PC-3 (cell line): ENCODE results near the gene SYT1. TPM values are rescaled to one million over a fixed set of nuclear protein-coding genes. Genes with fewer than 3 reads are reported as not detected.
A peak's percentile ranks its signal among the peaks of the same experiment; 100 is the strongest.

Source experiments
- ATAC-seq: fragments of 200-7000 bp; cut with Tn5 transposase; 2 replicates; pipeline ENCODE4 v1.9.1; 2020; ENCODE audit warnings: mild to moderate bottlenecking, moderate library complexity
- BruUV-seq: library from RNA; stranded (reverse); fragments of 400-500 nt; replicated peaks from 2 replicates; lab custom pipeline; 2021; lab: Mats Ljungman, UMichigan
- CTCF ChIA-PET: fragments of 300-600 bp; sonication (Branson Sonifier 250); formaldehyde crosslinking; loops from one replicate; lab custom pipeline; 2022; ENCODE audit warnings: antibody characterized with exemption; lab: Charles Lee
- POLR2A ChIA-PET: fragments of 300-600 bp; sonication (Branson Sonifier 250); formaldehyde crosslinking; loops from one replicate; lab custom pipeline; 2022; ENCODE audit warnings: antibody characterized with exemption; ENCODE audit not compliant: unreplicated experiment; lab: Charles Lee
- DNase-seq: peaks from one replicate; pipeline ENCODE4 v3.0.0-alpha.2; 2015
- H2AFZ ChIP-seq: fragments of 300-600 bp; sonication (generic); 2 replicates; pipeline ENCODE4 v1.6.0; 2016; ENCODE audit warnings: antibody characterized with exemption, low read length
- H3F3A ChIP-seq: fragments of 300-600 bp; sonication (generic); one replicate; pipeline ENCODE4 v1.6.0; 2017; ENCODE audit warnings: antibody characterized with exemption, low read length, control low read depth, mild to moderate bottlenecking; ENCODE audit not compliant: unreplicated experiment
- H3K27ac ChIP-seq: fragments of 300-600 bp; sonication (generic); 2 replicates; pipeline ENCODE4 v1.5.1; 2016; ENCODE audit warnings: mild to moderate bottlenecking, low read length
- H3K27me3 ChIP-seq: fragments of 300-600 bp; sonication (generic); 2 replicates; pipeline ENCODE4 v1.6.1; 2016; ENCODE audit warnings: low read length, mixed read lengths
- H3K36me3 ChIP-seq: fragments of 300-600 bp; sonication (generic); 2 replicates; pipeline ENCODE4 v1.6.1; 2016; ENCODE audit warnings: low read depth, mixed run types, low read length, mixed read lengths
- H3K4me1 ChIP-seq: fragments of 300-600 bp; sonication (generic); 2 replicates; pipeline ENCODE4 v1.5.1; 2016; ENCODE audit warnings: low read length; ENCODE audit not compliant: insufficient read depth
- H3K4me2 ChIP-seq: fragments of 300-600 bp; sonication (generic); 2 replicates; pipeline ENCODE4 v1.6.0; 2016; ENCODE audit warnings: low read length
- H3K4me3 ChIP-seq: fragments of 300-600 bp; sonication (generic); 2 replicates; pipeline ENCODE4 v1.5.1; 2016; ENCODE audit warnings: mild to moderate bottlenecking, low read length, mixed read lengths
- H3K79me2 ChIP-seq: fragments of 300-600 bp; sonication (generic); 2 replicates; pipeline ENCODE4 v1.6.1; 2017; ENCODE audit warnings: low read length, mixed read lengths
- H3K9ac ChIP-seq: fragments of 300-600 bp; sonication (generic); 2 replicates; pipeline ENCODE4 v1.6.0; 2016; ENCODE audit warnings: mild to moderate bottlenecking, low read length
- H3K9me2 ChIP-seq: fragments of 300-600 bp; sonication (generic); replicated peaks from 2 replicates; pipeline ENCODE4 v1.6.1; 2016; ENCODE audit warnings: mixed run types, low read length, mixed read lengths
- H3K9me3 ChIP-seq: fragments of 300-600 bp; sonication (generic); 2 replicates; pipeline ENCODE4 v1.6.1; 2016; ENCODE audit warnings: low read length, mixed read lengths
- H4K20me1 ChIP-seq: fragments of 300-600 bp; sonication (generic); 2 replicates; pipeline ENCODE4 v1.6.1; 2016; ENCODE audit warnings: low read length, mixed read lengths
- EZH2 ChIP-seq: fragments of 300-600 bp; sonication (generic); IDR thresholded peaks from one replicate; pipeline ENCODE4 v1.6.1; 2017; ENCODE audit warnings: antibody characterized with exemption, mild to moderate bottlenecking, low read length; ENCODE audit not compliant: unreplicated experiment
- EZH2phosphoT487 ChIP-seq: fragments of 300-600 bp; sonication (generic); IDR thresholded peaks from 2 replicates; pipeline ENCODE4 v1.6.1; 2018; ENCODE audit warnings: mild to moderate bottlenecking, antibody characterized with exemption, low read length, borderline replicate concordance
- intact Hi-C: fragments of 100-400 bp; cut with micrococcal nuclease; formaldehyde crosslinking; loops from 2 replicates; pipeline ENCODE4 v1.9.0; 2023
- total RNA-seq: library from RNA; depleted of rRNA; stranded (reverse); fragments of >200 nt; gene quantifications from 2 replicates; pipeline ENCODE4 v1.2.3, GENCODE V29; 2014
- TF ChIP-seq, protein P1 (sequence below): fragments of 300-600 bp; sonication (generic); conservative IDR thresholded peaks from 2 replicates; pipeline ENCODE4 v1.5.1; 2017; ENCODE audit warnings: antibody characterized with exemption, low read depth, mild to moderate bottlenecking, low read length

Gene SYT1
- total RNA-seq, 1 experiment from 2014 or later, result 0.51 TPM

DNA sequence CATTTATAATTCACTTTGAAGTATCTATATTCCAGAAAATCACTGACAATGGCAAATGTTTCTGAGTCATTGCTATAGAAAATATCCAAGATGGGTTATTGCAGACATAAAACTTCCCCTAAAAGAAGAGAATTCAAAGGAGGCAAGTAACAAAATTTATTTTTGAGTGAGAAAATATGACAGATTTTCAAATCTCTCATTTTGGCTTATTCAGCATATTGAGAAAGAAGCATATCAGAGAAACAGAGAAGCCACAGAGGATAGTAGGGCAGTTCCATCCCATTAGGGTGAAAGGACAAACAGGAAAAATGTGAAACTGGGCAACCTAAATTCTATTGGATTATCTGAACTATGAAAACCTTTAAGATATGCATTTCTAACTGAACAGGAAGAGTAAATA lies 85.0 kb downstream of the SYT1 start:
- Histone ChIP-seq H4K20me1 (no peaks in the 10 kb centered on the region), H3K9me2 (no peaks in the 10 kb centered on the region), H3K27ac (no peak overlapping the region), H2AFZ (no peak overlapping the region), H3K4me3 (no peak overlapping the region), H3F3A (no peaks in the 10 kb centered on the region), H3K27me3 (no peaks in the 10 kb centered on the region), H3K4me2 (no peak overlapping the region), H3K79me2 (no peaks in the 10 kb centered on the region), H3K36me3 (no peaks in the 10 kb centered on the region), H3K9ac (no peak overlapping the region), H3K4me1 (no peaks in the 10 kb centered on the region), H3K9me3 (no peaks in the 10 kb centered on the region)
- no peak for ATAC-seq
- no TSS peak for BruUV-seq
- ChIA-PET CTCF (no interaction called here), POLR2A (no interaction called here)
- TF ChIP-seq EZH2 (no peak), EZH2phosphoT487 (no peak)
- TF ChIP-seq, protein P1, sequence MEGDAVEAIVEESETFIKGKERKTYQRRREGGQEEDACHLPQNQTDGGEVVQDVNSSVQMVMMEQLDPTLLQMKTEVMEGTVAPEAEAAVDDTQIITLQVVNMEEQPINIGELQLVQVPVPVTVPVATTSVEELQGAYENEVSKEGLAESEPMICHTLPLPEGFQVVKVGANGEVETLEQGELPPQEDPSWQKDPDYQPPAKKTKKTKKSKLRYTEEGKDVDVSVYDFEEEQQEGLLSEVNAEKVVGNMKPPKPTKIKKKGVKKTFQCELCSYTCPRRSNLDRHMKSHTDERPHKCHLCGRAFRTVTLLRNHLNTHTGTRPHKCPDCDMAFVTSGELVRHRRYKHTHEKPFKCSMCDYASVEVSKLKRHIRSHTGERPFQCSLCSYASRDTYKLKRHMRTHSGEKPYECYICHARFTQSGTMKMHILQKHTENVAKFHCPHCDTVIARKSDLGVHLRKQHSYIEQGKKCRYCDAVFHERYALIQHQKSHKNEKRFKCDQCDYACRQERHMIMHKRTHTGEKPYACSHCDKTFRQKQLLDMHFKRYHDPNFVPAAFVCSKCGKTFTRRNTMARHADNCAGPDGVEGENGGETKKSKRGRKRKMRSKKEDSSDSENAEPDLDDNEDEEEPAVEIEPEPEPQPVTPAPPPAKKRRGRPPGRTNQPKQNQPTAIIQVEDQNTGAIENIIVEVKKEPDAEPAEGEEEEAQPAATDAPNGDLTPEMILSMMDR, result no peak
- intact Hi-C loops, result no loop called here
- DNase-seq, result no peak

GRCh38 chr12:78951803-78952551 lies 87.4 kb downstream of the SYT1 start:
- Histone ChIP-seq H3K27ac (no peak overlapping the region), H2AFZ (no peak overlapping the region), H3K4me1 (no peaks in the 10 kb centered on the region), H3K9me2 (no peaks in the 10 kb centered on the region), H3K36me3 (no peaks in the 10 kb centered on the region), H3K9me3 (no peaks in the 10 kb centered on the region), H4K20me1 (no peaks in the 10 kb centered on the region), H3K4me3 (no peak overlapping the region), H3F3A (no peaks in the 10 kb centered on the region), H3K4me2 (no peak overlapping the region), H3K9ac (no peak overlapping the region), H3K27me3 (no peaks in the 10 kb centered on the region), H3K79me2 (no peaks in the 10 kb centered on the region)
- ATAC-seq (peak; percentile 62), DNase-seq (peak; percentile 8)
- CTCF ChIA-PET, result no interaction called here
- no peak for TF ChIP-seq EZH2
- no peak for TF ChIP-seq EZH2phosphoT487
- TF ChIP-seq, protein P1, result no peak
- intact Hi-C loops, result no loop called here
- no TSS peak for BruUV-seq
- POLR2A ChIA-PET, result no interaction called here

GRCh38 chr12:78952552-78952929 lies 88.0 kb downstream of the SYT1 start:
- CTCF ChIA-PET, result no interaction called here
- no peak overlapping the region for H3K4me2 ChIP-seq
- no peak overlapping the region for H3K27ac ChIP-seq
- no peaks in the 10 kb centered on the region for H3K9me3 ChIP-seq
- no peaks in the 10 kb centered on the region for H3K36me3 ChIP-seq
- POLR2A ChIA-PET, result no interaction called here
- DNase-seq, result no peak
- intact Hi-C loops, result no loop called here
- no peaks in the 10 kb centered on the region for H3K9me2 ChIP-seq
- no peaks in the 10 kb centered on the region for H3K79me2 ChIP-seq
- H3K4me3 ChIP-seq, result no peak overlapping the region
- no peak for ATAC-seq
- H2AFZ ChIP-seq, result no peak overlapping the region
- H3K9ac ChIP-seq, result no peak overlapping the region
- no TSS peak for BruUV-seq
- no peaks in the 10 kb centered on the region for H3K27me3 ChIP-seq
- H4K20me1 ChIP-seq, result no peaks in the 10 kb centered on the region
- no peaks in the 10 kb centered on the region for H3F3A ChIP-seq
- no peaks in the 10 kb centered on the region for H3K4me1 ChIP-seq
- TF ChIP-seq, protein P1, result no peak
- TF ChIP-seq EZH2phosphoT487, result no peak
- TF ChIP-seq EZH2, result no peak
